ENCODE results near the gene SORCS2. TPM values are rescaled to one million over a fixed set of nuclear protein-coding genes. Genes with fewer than 3 reads are reported as not detected.

Gene SORCS2
- total RNA-seq, 1 donor from 2014 or later = under 0.01 TPM

DNA sequence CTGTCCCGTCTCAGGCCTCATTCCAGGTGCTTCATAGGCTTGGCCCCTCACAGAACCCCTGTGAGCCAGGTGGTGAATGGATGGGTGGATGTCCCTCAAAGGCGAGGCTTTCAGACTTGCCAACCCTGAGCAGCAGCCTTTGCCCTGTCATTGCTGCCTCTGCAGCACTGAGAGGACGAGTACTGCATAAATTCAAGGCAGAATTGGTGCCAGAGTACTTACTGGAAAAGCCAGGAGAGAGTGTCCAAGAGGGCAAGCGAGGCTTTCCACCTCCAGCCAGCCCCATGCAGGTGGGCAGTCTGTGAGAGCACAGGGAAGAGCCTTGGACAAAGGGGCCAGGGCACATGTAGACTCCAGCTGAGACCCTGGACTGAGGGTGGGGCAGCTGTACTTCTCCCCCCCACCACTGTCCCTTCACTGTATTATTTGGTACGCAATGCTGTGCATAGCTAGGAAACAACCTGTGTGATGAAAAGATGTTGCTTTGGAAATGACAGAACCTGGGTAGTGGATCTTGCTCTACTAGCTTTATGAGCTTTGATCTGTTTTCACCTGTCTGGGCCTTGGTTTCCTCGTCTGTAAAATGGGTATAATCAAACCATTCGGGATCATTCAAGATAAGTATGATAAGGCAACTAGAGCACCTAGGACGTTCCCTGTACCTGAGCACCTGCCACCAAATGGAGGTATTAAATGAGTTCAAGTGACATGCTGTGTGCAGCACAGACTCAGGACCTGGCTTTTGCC is 467.3 kb downstream of the SORCS2 start:
- no peak for DNase-seq (ENCODE audit: low read depth in 2 of 2)

DNA sequence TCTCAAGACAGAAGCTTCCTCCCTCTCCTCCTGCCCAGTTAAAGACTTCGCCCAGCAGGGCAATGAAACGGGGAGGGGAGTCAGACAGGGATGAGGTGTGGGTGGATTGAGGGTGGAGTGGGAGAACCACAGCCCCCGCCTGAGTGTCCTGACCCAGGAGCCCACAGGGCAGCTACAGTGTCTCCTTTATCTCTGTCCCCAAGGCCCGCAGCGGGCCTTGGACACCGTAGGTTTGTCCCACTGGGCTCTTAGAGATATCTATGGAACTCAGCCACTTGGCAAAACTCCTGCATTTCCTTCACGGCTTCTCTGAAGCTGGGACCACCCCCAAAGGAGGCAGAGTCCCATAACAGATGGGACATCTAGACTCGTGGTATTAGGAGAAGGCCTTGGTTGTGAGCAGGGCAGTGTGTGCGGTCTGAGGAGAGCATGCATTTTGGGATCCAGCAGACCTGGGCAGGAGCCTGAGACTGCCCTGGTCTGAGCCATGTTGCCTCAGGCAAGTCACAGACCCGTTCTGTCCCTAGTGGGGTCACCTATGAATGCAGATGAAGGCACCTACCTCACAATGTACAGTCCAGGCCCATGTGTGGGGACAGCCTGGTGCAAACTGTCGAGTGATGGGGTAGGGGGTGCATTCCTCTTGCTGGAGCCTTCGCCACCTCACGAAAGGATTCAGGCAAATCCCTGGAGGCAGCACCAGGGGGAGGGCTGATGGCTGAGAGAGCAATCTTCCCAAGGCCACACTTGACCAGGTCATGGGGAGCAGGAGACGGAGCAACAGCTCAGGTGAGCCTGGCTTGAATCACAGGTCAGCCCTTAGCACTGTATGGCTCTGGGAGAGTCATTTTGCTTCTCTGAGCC is 468.1 kb downstream of the SORCS2 start:
- no peak for DNase-seq (ENCODE audit: low read depth in 2 of 2)

DNA sequence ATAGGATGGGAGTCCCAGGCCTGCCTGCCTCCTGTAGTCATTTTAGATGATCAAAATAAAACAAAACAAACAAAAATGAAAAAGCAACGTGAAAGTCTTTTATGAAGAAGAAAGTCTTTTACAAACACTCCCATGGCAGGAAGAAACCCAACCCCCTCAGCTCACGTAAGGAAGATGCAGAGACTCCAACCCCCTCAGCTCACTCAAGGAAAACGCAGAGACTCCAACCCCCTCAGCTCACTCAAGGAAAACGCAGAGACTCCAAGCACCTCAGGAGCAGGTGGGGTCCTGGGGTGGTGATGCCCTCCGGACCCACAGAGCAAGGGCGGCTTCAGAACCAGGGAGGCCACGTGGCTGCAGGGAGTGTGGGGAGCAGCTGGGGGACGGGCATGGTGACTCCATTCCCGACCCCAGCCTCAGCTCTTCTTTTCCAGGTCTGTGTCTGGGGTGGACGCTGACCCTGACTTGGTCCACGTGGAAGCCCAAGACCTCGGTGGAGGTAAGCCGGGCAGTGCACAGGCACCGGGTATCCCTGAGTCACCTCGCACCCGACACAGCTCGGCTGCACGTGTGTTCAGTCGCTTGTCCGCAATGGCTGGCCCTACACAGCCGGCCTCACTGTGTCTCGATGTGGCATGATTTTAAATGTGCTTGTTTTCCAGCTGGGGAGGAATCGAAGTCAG is 468.9 kb downstream of the SORCS2 start:
- no peak for DNase-seq (ENCODE audit: low read depth in 2 of 2)

DNA sequence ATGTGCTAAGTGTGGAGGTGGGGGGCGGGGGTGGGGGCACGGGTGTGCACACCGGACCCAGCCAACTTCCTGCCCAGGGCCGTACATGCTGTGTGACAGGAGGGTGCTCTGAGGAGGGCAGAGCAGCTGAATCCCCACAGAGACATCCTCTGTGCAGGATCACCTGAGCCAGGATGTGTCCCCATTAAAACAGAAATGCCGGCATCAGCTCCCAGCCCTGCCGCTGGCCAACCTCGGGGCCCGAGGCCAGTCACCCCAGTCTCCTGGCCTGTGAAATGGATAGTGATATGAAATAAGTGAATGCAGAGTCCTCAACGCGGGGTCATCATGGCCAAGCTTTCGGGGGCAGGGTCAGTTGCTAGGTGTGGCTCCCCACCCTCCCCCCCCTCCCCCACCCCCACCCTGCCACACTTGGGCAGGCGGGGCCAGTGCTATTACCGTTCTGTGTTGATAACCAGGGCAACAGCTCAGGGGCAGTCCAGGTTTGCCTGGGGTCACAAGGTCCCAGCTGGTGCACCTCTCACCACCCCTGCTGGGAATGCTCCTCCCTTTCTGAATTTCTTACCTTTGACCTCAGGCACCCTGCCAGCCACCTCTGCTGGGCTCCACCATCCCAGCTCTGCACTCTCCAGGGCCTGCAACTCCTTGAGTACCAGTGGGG is 469.6 kb downstream of the SORCS2 start:
- no peak for DNase-seq (ENCODE audit: low read depth in 2 of 2)

DNA sequence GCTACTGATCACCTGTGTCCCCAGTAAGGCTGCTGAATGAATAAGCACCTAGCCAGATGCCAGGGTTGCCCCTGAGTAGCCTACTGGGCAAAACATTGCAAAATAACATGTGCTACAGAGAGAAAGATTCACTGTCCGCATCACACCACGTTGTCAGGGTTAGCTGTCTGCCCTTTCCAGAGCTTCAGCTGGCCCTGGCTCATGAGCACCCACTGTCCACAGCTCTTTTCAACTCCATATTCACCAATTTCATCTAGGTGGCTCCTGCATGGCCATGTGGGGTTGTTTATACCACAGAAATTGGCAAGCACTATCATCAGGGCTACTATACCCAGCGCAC is 470.1 kb downstream of the SORCS2 start:
- no peak for DNase-seq (ENCODE audit: low read depth in 2 of 2)

DNA sequence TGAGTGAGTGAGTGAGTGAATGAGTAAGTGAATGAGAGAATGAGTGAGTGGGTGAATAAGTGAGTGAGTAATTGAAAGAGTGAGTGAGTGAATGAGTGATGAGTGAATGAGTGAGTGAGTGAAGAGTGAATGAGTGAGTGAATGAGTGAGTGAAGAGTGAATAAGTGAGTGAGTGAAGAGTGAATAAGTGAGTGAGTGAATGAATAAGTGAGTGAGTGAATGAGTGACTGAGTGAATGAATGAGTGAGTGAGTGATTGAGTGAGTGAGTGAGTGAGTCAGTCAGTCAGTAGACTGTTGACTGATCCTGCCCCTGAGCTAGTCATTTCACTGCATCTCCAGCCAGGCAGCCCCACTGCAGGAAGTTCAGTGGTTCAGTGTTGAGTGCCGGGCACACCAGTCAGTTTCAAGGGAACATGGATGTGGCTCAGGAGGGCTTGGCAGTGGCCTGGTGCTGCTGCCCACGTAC is 470.8 kb downstream of the SORCS2 start:
- DNase-seq (ENCODE audit: low read depth in 2 of 2) = no peak

DNA sequence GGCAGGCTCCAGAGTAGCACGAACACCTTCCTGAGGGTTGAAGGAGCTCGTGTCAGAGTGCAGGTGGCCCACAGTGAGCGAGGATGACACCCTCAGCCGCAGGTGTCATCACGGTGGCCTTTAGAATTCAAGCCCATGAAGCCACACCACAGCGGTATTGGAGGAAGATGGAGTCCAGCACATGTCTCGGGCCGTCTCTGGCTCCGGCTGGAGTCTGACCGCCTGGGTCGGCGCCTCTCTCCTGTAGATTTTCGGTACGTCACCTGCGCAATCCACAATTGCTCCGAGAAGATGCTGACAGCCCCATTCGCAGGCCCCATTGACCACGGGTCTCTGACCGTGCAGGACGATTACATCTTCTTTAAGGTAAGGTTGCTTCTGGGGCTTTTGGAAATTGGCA is 471.8 kb downstream of the SORCS2 start:
- no peak for DNase-seq (ENCODE audit: low read depth in 2 of 2)

DNA sequence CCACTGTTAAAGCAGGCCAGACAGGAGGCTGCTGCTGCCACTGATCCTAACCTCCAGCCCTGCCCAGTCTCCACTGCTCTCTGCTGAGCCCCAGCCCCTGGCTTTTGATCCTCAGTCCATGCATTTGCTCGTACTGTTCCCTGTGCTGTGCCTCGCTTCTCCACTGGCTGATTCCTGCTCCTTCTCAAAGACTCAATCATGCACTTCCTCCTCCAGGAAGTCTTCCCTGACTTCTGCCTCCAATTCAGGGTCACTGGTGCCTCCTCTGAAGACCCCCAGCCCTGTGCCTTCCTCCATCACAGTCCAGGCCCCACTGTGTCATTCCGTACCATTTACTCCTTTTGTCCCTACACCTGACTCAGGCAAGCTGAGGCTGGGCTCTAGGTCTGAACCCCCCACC is 473.0 kb downstream of the SORCS2 start:
- no peak for DNase-seq (ENCODE audit: low read depth in 2 of 2)

DNA sequence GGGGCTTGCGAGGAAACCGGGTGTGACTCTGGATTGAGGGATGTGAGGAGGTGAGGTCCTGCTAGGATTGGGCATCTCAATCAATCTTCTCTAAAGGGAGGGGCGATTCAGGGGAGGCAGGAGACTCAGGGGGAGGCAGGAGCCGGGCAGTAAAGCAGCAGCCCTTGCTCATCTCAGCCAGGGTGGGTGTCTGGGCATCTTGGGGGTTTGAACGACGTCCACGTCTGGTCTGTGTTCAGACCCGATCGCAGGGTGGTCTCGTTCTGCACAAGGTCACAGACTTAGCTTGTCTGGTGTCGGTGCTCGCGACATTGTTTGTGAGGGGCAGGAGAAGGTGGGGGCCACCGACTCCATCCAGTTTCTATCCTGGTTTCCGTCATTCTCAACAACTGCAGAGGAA is 473.7 kb downstream of the SORCS2 start:
- DNase-seq (ENCODE audit: low read depth in 2 of 2) = no peak

DNA sequence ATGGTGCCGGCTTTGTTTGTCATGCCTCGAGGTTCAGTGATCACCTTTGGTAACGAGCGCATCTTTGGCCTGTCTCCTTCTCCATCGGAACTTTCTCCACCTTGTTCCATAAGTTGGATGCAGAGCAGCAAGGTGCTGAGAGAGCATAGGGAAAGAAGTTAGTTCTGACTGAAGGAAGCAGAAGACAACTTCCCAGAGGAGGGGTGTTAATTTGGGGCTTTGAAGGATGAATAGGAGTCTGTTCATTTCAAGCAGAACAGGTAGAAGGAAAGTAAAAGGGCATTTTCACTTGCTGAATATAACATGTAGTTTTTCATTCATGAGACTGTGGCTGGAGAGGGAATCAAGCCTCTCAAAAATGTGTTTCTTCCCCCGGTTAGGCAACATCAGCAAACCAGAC is 474.4 kb downstream of the SORCS2 start:
- DNase-seq (ENCODE audit: low read depth in 2 of 2) = no peak

DNA sequence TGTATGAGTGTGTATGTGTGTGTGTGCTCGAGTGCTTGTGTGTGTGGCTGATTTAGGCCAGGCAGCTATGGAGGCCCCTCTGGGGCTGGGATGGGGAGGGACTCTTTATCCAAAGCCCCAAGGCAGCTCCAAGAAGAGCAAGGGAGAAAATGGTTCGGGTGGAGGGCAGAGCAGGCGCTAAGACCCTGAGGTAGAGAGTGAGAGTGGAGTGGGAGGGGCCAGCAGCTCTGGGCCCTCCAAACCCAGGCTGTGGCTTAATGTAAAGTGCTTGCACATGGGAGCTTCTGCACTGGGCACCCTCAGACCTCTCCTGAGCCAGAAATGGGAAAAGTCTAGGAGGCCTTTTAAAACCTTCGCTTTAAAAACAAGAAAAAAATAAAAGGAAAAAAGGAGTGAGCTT is 475.9 kb downstream of the SORCS2 start:
- no peak for DNase-seq (ENCODE audit: low read depth in 2 of 2)

DNA sequence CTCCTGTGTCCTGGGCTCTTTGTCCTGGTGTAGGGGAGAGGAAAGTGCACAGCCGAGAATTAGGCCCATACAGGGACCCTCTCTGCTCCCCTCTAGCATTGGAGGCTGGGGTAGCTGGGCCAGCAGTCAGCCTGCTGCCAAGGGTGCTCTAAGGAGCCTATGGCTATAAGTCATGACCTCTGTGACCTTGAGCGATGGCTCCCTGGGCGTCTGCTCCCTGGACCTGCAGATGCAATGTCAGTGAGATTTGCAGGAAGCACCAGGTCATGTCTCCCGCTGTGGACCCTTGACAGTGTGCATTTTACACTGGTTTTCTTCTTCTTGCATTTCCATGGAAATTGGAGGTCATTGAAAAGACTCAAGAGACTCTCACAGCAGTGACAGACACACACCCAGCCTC is 476.5 kb downstream of the SORCS2 start:
- DNase-seq (ENCODE audit: low read depth in 2 of 2) = no peak

DNA sequence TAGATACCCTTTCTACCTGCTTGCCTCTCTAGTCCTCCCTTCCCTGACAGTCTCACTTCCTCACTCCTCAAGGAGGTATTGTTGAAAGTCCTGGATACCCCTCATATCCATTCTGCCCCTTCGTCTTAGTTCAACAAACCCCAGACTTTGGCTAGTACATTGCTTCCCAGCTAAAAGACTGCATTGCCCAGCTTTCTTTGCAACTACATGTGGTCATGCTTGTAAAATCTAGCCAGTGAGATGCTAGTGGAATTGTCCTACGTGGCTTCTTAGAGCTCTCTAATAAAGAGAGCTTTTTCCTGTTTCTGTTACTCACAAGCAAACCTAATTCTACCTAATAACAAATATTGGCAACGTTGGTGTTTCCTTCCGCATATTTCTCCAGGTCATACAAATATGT is 480.3 kb downstream of the SORCS2 start:
- no peak for DNase-seq (ENCODE audit: low read depth in 2 of 2)

DNA sequence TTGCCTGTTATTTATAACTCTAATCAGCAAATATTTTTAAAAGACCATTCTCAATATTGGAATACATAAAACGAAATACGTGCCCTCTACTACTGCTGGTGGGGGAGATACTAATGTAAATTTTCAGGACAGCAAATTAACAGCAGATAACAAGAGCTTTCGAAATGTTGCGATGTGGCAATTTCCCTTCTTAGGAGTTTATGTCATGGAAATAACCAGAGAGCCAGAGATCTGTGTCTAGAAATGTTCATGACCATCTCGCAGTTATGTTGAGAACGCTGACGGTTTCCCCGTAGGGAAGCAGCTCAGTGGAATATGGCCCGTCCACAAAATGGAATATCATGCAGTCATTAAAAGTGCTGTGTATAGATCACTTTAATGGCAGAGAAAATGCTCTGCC is 480.8 kb downstream of the SORCS2 start:
- no peak for DNase-seq (ENCODE audit: low read depth in 2 of 2)

DNA sequence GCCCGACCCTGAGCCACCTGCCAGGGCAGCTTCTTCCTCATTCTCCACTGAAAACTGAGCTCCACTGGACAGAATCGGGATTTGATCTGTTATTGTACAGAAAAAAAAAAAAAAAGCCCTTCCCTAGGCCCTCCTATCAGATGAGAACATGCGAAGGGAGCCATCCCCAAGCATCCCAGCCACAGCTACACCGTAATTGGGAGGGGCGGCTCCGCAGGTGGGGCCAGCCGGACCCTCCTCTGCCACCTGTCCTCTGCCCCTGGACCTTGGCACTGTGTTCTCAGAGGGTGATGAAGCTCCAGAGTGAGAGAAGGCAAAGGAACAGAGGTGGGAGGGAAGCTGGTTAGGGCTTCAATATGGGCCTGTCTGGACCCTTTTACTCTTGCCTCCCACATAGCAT is 482.4 kb downstream of the SORCS2 start:
- no peak for DNase-seq (ENCODE audit: low read depth in 2 of 2)

DNA sequence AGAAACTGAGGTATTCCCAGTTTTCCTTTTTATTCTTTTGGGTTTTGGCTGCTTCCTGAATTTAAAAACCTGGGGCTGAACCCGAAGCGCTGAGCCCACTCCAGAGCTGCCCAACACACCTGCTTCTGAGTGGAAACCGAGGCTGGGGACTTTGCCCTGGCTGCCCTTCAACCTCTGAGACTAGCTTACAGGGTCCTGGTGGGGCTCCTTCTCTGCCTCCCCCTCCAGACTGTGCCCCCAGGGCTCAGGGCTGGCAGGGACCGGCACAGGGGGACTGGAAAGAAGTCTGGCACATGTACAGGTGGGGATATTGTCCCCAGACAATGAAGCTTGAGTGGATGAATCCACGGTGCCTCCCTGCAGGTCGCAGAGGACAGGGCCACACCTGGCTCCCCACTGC is 482.8 kb downstream of the SORCS2 start:
- DNase-seq (ENCODE audit: low read depth in 2 of 2) = no peak

DNA sequence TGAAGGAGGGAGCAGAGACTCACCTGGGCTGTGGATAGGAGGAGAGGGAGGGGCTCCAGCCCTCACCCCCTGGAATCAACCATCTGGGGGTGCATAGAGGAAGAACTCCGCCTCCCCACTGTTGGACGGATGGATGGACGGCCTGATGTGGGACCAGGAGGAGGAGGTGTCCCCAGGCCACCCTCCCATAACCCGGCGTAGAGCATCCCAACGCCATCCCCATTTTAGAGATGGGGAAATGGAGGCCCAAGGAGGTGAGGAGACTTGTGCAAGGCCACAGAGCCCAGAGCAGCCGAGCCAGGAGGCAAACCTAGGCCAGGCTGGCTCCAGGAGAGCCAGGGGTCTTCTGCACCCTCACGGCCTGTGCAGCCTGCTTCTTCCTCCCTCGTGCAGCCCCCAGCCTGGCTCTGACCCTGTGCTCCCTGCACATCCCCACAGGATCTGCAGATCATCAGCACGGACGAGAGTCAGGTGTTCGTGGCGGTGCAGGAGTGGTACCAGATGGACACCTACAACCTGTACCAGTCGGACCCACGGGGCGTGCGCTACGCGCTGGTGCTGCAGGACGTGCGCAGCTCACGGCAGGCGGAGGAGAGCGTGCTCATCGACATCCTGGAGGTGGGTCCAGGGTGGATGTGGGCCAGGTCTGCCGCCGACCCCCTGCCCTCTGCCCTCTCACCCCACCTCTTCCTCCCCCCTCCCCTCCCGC is 483.4 kb downstream of the SORCS2 start:
- DNase-seq (ENCODE audit: low read depth in 2 of 2) = no peak

DNA sequence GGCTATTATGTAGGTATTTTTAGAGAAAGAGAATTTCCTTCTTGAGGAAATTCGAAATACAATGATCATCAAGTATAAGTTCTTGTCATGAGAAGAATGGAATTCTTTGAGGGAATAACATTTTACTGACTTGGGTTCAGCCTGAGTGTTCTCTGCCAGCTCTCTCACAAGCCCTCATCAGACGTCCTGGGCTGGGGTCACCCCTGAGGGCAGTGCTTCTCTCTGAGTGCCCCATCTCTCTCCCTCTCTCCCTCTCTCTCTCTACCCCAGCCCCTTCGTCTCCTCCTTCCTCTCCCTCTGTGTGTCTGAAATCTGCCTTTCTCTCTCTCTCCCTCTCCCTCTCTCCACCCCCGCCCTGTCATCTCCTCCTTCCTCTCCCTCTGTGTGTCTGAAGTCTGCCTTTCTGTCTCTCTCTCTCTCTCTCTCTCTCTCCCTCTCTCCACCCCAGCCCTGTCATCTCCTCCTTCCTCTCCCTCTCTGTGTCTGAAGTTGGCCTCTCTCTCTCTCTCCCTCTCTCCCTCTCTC is 484.1 kb downstream of the SORCS2 start:
- DNase-seq (ENCODE audit: low read depth in 2 of 2) = no peak

DNA sequence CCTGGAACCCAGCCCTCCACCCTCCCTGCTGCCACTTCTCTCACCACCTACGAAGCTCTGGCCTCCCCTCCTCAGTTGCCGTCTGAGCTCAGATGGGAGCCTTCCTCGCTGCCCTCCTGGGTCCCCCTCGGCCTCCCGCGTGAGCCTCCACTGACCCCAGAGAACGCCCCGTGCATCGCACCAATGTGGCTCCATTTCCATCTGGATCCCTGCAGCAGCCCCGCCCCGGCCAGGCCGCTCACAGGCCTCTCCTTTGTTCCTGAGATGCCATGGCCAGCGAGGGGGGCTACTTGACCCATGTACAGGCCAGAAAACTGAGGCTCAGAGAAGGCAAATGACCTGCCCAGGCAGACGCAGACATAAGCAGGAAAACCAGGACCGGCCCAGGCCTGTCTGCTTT is 484.7 kb downstream of the SORCS2 start:
- DNase-seq (ENCODE audit: low read depth in 2 of 2) = no peak

DNA sequence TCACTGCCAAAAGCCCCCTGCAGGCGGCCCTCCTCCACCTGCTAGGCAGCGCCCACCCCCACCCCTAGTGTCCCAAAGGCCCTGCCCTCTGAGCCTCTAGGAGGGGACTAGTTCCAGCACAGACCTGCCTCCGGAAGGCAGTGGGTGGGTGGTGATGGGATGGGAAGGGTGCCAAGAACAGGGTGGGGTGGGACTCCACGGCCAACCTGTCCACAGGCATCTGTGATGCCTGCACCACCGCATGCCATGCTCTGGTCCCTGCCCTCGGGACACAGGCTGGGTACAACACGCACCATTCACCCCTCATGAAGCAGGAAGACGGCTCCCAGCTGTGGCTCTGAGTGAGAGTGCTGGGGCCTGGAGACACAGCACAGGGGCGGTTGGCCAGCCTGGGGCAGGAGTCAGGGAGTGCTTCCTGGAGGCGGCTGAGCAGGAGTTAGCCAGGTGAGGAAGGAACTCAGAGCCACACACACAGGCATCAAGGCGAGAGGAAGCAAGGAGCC is 485.5 kb downstream of the SORCS2 start:
- no peak for DNase-seq (ENCODE audit: low read depth in 2 of 2)

DNA sequence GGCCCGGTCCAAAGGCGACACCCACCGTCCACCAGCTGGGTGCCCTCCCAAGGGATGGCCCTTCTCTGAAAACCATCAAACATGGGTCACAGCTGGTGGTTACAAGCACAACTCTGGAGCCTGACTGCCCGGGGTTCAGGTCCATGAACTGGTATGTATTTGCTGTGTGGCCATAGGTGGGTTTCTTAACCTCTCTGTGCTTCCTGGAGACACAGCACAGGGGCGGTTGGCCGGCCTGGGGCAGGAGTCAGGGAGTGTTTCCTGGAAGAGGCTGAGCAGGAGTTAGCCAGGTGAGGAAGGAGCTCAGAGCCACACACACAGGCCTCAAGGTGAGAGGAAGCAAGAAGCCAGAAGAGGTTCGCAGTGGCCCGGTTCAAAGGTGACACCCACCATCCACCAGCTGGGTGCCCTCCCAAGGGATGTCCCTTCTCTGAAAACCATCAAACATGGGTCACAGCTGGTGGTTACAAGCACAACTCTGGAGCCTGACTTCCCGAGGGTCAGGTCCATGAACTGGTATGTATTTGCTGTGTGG is 486.0 kb downstream of the SORCS2 start:
- no peak for DNase-seq (ENCODE audit: low read depth in 2 of 2)
